ENCODE data around the gene WDR90.

Gene WDR90

DNA sequence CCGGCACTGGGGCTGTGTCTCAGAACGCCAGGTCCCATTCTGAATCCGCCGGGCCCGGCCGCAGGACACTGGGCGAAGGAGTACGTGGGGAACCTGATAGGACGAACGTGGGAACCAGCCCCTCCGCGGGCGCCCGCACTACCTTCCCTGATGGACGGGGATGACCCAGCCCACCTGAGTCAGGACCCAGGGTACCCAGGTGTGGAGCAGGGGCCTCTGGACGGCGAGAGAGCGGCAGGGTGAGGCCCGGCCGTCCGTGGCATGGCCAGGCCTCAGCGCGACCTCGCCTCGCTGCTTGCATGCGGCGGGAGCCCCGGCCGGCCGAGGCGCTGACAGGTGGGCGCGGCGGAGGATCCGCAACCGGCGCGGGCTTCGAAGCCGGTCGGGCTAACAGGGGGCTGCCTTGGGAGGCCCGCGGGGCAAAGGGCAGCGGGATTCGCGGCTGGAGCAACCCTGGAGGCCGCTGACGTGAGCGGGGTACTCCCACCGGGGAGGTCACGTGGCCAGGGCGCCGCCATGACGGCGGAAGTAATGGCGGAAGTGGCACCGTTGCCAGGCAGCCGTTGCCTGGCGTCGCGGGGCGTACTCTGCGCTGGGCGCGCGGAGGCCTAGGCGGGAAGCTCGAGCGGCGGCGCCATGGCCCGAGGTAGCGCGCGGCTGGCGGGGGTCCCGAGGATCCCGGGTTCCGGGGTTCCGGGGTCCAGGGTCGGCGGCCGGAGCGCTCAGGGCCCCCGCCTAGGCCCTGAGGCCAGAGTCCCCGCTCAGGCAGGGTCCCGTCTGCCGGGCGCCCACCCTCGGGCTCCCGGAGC, at the start of gene WDR90:
WDR90 (plus strand) TSS at position 585 of the 809 bp plus-strand sequence; CDS start at position 637, 52 bp downstream.
- peak; percentile 91 for DNase-seq

DNA sequence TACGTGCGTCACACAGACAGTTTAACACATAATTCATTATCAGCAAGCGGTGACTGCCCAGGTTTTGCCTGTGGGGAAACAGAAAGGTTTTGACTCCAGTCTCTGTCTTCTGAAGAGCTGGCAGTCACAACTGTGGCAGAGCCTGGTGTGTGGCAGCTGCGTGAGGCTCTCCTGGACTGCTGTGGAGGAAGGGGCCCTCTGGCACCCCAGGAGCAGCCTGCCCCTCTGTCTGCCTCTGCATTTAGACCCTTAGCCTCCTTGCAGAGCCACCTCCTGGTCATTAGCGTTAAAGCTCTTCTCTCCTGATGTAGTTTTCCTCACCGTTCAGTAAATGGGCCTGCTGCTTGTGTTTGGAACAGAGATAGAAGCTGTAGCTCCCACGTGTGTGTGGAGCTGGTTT, 48.4 kb upstream of the WDR90 start:
- no peak for DNase-seq

DNA sequence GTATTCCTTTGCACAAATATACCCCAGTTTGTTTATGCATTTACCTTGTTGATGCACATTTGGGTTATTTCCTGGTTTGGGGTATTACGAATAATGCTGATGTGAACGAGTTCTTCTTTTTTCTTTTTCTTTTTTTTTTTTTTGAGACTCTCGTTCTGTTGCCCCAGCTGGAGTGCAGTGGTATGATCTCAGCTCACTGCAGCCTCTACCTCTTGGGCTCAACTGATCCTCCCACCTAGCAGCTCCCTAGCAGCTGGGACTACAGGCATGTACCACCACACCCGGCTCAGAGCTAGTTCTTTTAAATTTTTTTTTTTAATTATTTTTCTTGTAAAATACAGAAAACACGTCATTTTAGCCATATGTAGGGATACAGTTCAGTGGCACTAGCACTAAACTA, 45.2 kb upstream of the WDR90 start:
- no peak for DNase-seq

DNA sequence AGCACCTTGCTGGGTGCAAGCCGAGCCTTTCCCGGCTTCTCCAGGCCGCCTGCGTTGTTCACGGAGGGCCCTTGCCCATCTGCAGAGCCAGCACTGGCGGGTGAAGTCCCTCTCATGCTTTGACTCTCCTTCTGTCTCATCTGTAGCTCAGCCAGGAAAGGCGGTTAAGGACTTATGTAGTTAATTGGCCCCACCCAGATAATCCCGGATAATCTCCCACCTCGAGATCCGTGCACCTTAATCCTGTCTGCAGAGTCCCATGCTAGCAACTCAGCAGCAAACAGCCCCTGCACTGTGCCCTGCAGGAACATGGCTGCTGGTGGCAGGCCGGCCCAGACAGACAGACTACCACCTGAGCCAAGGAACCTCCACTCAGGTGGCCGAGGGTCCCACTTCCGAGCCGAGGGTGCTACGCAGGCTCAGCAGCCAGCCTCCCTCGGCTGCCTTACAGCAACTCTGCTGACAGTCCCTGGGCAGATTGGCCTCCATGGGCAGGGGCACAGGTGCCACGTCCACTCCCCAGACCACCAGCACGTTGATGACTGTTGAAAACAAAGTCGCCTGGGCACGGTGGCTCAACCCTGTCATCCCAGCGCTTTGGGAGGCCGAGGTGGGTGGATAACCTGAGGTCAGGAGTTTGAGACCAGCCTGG, 42.4 kb upstream of the WDR90 start:
- no peak for DNase-seq

DNA sequence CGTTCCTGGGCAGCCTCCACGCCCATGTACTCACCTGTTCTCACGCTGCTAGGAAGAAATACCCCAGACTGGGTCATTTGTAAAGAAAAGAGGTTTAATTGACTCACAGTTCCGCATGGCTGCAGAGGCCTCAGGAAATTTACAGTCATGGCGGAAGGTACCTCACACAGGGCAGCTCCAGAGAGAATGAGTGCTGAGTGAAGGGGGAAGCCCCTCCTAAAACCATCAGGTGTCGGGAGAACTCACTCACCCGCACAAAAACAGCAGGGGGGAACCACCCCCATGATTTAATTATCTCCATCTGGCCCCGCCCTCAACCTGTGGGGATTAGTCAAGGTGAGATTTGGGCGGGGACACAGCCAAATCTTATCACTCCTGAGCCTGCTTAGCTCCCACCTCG, 41.1 kb upstream of the WDR90 start:
- DNase-seq = no peak

DNA sequence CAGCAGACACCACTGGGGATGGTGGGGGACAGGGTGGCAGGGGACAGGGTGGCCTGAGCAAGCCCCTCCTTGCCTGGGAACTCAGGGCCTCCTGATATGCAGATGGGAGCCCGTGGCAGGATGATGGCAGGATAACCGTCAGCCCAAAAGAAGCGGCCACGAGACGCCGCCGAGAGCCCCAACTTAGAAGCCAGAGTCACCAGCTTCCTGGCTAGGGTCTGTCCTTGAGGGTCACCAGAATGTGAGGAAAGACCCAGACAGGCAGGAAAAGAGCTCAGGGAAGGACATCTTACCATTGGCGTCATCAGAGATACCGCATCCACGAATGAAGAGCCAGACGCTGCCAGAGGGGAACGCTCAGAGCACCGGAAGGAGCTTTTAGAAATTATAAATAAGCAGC, 39.8 kb upstream of the WDR90 start:
- DNase-seq = no peak

DNA sequence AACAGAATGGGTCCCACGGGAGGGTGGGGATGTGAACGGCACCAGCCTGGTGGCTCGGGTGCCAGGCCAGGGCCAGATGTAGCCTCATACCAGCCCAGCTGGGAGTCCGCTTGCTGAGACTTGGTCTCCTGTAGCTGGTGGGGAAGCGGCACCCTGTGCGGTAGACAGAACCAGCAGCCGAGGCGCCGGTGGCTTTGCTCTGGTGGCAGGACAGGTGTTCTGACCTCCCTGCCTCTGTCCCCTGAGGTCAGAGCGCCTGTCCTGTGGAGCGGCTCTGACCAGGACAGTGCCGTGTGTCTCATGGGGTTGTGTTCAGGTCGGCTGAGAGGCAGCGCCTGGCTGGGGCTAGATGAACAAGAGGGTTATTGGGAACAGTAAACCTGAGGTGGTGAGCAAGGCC, 39.2 kb upstream of the WDR90 start:
- DNase-seq = no peak

DNA sequence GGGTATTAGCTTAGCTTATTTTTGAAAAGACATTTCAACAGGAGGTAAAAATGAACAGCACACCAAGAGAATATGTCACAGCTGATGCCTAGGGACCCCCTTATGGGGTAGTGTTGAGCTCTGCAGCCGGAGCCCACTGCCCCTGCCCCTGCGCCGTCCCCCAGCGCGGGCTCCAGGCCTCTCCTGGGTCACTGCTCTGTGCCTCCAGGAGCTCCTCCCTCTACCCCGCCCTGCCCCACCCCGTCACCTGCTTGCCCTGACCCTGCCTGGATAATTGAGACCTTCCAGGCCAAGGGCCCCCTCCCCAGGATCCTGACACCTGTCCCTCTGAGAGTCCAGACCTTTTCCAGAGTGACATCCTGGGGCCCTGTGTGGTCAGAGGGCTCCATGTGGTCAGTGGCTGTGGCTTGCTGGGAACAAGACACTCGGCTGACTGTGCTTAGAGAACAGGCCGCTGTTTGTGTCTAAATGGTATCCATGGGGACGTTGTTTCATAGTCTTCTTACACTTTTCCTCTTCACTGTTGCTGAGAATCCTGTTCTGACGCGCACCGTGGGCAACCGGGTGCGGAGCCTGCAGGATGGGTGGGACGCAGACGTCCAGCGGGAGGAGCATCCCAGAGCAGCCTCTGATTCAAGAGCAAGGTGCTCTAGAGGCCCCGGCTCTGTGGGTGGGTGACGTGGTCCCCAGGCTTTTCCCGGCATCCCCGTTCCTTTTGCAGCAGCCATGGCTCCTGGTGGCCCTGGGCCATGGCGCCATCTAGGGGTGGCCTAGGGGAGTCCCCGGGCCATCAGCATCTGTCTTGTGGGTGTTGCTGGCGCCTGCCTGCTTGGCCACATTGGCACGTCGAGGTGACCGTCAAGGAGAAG, 38.4 kb upstream of the WDR90 start:
- peak; percentile 60 for DNase-seq

DNA sequence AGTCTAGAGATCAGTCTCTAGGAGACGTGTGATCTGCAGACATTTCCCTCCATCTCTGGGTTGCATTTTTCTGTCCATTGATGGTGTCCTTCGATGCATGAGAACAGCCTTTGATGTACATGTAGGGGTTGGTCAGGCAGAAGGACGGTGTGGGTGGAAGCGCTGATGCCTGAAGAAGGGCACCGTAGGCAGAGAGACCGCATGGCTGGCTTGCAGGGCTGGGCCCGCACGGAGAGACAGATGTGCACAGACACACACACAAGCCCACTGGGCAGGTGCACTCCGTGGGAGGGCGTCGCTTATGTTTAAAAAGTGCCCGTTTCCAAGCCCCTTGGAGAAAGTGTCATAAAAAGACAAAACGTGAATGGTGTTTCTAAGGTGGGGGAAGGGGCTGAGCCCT, 34.0 kb upstream of the WDR90 start:
- no peak for DNase-seq

DNA sequence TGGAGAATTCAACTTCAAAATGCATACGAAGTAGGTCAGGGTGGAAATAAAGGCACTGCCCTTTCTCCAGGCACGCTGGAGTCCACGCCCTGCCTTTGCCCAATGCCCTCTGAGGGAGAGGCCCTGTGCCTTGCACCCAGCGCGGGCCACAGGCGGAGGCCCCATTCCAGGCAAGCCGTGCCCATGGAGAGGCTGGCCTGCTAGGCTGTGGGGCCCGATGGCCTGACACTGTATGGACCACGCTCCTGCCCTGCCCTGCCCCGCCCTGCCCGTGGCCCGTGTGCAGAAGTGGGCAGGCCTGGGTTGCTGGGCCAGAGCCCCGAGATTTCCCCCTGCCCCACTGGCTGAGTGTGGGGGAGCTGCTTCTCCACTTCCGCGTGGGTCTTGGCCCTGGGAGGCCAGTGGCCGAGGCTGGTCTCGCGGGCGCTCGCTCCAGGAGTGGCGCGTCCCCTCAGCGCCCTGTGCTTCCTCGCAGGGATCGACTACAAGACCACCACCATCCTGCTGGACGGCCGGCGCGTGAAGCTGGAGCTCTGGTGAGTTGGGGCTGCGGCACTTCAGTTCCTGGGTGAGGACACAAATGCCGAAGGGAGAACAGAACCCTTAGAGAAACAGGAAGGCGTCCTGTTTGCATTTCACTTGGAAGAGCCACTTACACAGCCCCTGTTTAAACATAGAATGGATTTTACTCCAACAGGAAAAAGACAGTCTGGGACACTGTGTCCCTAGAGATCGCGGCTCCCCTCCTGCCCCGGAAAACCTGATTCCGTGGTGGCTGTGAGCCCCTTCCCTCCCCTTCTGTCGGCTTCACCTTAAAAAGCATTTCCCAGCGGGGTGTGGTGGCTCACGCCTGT, 32.2 kb upstream of the WDR90 start:
- no peak for DNase-seq

DNA sequence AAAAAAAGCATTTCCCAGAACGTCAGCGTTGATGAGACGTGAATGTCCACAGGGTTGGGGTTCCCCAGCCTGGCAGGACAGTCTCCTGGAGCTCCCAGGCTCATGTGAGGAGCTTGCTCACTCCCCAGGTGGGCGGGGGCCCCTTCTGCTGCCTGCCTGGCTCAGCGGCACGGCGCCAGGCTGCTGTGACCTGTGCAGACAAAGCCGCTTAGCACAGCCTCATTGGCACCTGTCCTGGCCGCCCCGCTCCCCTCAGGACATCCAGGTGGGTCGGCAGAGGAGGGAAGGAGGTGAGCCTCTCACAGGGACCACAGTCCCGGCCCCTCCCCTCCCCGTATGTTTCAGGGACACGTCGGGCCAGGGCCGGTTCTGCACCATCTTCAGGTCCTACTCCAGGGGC, 31.3 kb upstream of the WDR90 start:
- no peak for DNase-seq

DNA sequence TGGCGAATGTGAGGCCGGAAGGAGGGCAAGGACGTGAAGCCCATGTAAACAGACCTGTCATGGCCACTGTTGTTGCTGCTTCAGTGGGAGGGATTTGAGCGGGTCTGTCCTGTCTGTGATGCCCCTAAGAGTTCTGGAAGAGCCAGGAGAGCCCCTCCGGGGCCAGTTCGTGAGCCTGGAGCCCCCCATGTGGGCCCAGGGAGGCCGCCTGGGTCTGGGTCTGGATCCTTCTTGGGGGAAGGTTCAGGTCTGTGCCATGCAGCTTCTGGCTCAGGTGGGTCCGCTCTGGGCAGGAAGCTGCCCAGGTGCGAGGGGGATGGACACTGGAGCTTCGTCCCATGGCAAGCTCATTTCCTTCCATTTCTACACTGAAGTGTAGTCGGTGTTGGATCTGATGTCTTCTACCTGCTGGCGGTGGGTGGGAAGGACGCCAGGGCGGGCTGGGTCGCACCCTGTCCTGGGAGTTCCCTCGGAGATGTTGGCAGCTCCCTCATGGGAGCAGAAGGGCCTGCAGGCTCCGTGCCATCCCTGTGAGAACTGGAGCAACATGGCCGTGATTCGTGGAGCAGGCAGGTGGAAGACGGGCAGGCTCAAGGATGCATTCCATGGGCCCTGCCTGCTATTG, 29.6 kb upstream of the WDR90 start:
- DNase-seq = no peak

DNA sequence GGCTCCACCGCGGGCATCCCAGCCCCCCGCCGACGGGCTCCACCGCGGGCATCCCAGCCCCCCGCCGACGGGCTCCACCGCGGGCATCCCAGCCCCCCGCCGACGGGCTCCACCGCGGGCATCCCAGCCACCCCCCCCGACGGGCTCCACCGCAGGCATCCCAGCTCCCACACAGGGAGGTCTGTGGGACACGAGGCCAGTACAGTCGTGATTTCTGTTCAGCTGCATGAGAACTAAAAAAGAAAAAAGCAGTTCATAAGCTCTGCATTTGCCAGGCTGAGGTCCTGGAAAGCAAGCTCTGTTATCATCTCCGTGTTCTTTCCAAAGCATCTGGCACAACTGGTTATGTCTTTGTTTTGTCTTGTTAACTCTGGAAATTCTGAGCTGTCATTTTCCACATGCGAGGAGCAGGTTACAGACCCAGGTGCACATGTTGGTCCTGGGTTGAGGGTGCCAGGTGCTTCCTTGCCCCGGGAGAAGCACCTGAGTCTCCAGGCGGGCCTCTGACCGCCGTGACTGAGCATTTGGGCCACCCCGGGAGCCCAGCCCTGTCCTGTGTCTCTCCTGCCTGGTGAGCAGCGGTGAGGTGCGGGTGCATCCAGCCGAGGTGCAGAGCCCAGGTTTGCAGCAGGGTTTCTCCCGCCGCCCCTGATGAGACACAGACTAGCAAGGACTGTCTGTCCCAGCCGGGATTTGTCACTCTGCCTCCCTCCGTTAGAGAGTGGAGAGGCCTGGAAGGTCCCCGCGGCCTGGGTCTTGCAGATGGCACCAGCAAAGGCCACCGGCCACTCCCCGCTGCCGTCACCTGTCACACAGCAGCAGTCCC, 28.3 kb upstream of the WDR90 start:
- no peak for DNase-seq

DNA sequence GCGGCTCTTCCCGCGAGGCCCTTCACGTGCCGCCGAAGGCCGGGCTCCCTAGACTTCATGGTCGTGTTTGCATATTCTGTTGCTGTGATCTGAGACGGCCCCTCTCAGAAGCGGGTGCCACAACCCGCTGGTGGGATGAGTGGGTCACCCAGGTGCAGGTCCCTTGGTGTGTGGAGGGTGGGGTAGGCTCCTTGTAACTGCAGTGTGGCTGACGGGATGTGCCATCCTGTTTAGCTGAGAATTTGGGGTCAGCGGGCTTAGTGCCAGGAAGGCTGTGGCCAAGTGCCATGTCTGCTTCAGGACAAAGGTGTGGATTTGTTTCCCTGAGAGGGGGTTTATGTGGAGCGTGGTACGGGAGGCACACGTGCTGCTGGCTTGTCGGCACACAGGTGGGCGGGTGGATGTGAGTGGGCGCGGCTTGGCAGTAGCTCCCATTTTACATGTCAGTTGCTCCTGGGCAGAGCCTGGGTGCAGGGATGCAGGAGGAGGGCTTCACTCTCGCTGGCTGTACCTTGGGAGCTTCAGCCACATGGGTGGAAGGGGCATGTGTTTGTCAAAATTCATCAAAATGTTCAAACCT, 27.5 kb upstream of the WDR90 start:
- no peak for DNase-seq

DNA sequence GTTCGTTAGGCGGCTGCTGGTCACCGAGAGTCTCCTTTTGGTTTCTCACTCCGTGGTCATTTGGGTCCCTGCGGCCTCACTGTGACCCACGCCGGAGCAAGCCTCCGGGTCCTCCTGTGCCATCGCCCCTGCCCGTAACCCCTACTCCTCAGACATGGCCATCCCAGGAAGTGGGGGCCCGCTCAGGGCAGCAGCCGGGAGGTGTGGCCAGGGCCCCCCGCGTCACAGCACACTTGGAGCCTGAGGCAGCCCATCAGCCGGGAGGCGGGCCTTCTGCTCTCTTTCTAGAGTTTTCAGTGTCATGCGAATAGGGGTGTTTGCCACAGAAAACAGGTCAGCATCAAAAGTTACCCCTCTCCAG, 26.3 kb upstream of the WDR90 start:
- DNase-seq = no peak

DNA sequence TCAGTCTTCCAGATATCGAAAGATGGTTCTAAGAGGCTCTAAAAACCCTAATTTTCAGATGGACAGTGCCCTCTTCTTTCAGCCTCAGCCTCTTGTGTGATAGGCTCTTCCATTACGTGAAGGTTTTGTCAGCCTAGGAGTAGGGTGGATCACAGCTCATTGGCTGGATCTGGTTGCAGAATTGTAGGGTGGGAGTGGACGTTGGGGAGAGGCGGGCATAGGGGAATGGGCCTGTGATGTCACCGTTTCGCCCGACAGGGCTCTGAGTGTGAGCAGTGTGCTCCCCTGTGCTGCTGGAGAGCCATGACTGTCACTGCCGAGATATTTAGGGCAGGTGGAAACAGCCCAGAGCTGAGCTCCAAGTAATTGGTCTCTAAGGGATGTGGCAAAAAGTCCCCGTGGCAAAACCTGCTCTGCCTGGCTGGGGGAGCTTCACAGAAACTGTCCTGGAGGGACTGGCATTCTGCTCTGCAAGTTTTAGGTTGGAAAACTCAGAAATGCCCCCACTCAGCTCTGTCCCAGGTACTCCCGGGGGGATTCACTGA, 24.6 kb upstream of the WDR90 start:
- DNase-seq = no peak

DNA sequence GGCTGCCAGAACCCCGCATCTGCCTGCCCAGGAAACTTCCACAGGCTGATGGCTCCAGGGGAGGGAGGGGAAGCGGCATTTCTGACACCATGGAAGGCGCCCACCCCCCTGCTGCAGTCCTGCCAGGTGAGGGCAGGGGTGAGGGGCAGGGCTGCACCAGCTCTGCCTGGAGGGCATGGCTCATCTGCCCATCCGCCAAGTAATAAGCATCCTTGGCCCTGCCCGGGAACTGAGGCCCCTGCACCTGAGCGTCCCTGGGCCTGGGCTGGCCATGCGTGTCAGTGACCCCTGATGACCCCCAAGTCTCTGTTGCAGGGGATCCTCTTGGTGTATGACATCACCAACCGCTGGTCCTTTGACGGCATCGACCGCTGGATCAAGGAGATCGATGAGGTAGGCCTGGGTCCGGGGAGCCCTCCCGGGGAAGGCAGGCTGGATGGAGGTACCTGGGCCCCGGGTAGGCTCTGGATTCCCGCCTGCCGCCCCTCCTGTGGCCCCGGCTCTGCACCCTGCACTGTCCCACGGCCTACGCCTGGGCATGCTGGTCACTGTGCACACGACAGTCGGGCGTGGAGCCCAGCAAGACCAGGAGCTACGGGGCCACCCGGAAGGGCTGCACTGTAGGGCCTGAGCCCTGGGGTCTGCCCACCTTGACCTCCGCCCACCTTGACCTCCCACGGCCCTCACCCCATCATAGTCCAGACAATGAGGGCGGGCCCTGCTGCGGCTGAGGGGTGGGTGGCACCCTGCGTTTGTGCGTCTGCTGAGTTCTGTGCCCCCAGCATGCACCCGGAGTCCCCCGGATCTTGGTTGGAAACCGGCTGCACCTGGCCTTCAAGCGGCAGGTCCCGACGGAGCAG, 23.8 kb upstream of the WDR90 start:
- no peak for DNase-seq

DNA sequence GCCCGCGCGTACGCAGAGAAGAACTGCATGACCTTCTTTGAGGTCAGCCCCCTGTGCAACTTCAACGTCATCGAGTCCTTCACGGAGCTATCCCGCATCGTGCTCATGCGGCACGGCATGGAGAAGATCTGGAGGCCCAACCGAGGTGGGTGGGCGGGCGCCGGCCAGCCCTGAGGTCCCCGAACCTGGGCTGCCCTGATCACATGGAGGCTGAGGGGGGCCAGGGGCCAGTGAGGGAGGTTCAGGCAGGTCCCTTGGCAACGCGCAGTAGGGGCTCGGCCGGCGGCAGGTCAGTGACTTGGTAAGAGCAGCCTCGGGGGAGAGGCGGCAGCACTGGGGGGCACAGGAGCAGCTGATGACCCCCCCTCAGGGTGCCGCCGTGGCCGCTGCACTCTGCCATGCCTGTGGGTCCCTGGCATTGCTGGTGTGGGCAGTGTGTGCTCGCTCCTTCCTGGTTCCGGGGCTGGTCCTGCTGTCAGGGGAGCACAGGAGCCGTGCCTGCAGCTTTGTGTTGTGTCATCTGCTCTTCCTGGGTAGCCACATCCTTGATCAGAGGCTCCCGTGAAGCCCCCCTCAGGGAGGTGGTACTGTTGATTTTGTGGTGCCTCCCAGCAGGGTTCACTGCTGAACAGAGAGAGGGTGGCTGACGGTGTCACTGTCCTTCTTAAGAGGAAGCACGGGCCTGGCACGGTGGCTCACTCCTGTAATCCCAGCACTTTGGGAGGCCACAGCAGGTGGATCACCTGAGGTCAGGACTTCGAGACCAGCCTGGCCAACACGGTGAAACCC, 23.0 kb upstream of the WDR90 start:
- no peak for DNase-seq

Data from CD4-positive, alpha-beta T cell treated with Interleukin-17A for 1 hour (primary cell).